GM21723 (cell line): ENCODE results near the gene TLX1.
"Not testable (repeated sequence)": the region's sequence is repeated elsewhere in the genome, so short reads cannot be mapped to it uniquely, and the experiment has no call there.

Experiments used
- ATAC-seq: cut with Tn5 transposase; IDR thresholded peaks from one replicate; pipeline ENCODE4 v1.9.1; 2021; ENCODE audit warnings: mild to moderate bottlenecking, moderate library complexity; ENCODE audit not compliant: unreplicated experiment

The TLX1 gene

GRCh38 chr10:101146392-101147251 lies 15.5 kb downstream of the TLX1 start:
- no peak for ATAC-seq

- no peak for ATAC-seq
These were observed 20.3 kb downstream of the TLX1 start for GRCh38 chr10:101151395-101151794.

GRCh38 chr10:101152316-101152715 lies 21.2 kb downstream of the TLX1 start:
- no peak for ATAC-seq

- ATAC-seq, result not testable (repeated sequence)
These were observed 23.4 kb downstream of the TLX1 start for GRCh38 chr10:101154506-101154905.

- ATAC-seq, result no peak
These were observed 24.8 kb downstream of the TLX1 start for GRCh38 chr10:101155896-101156295.

DNA sequence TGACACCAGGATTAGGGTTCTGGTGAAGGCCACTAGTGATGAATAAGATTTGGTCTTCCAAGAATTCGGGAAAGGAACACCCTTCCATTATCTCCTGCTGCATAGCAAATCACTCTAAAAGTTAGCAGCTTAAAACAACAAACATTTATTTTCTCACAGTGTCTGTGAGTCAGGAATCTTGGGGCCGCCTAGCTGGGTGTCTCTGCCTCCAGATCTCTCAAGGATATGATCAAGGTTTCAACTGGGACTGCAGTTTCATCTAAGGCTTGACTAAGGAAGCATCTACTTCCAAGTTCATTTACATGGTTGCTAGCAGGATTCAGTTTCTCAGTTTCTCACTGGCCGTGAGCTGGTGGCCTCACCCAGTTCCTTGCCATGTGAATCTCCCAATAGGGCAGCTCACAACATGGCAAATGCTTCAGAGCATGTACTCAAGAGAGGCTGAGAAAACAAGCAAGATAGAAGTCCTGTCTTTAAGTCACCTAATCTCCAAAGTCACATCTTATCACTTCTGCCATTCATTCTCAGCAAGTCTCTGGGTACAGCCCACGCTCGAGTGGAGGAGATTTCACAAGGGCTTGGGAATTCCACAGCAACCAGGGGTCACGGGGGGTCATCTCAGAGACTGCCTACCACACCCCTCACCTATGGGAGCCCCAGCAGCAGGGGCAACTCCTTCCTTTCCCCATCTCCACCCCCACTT lies 26.8 kb downstream of the TLX1 start:
- ATAC-seq, result no peak

DNA sequence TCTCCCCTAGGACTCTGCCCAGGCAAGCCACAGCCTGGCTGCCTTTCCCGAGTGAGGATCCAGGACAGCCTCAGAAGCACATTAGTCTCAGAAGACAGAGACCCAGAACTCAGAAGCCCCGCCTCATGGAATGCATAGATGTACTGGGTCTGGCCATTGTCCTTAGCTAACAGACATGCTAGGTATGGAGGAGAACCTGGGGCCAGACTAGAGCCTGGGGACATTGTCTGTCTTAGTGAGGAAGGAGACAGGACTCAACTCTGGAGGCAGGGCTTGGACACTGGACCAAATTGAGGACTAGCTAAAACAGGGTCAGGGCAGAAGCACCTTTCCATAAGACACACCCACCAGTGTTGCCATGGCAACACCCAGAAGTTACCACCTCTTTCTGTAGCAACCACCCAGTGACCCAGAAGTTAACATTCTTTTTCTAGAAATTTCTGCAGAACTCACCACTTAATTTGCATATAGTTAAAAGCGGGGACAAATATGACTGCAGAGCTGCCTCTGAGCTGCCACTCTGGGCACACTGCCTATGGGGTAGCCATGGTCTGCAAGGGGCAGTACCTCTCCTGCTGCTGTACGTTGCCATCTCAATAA lies 27.5 kb downstream of the TLX1 start:
- ATAC-seq, result no peak

- ATAC-seq, result peak; percentile 70
These were observed 30.6 kb downstream of the TLX1 start for GRCh38 chr10:101161494-101162299.

- no peak for ATAC-seq
These were observed 31.6 kb downstream of the TLX1 start for GRCh38 chr10:101162677-101163076.

- ATAC-seq, result no peak
These were observed 32.9 kb downstream of the TLX1 start for GRCh38 chr10:101164020-101164419.

DNA sequence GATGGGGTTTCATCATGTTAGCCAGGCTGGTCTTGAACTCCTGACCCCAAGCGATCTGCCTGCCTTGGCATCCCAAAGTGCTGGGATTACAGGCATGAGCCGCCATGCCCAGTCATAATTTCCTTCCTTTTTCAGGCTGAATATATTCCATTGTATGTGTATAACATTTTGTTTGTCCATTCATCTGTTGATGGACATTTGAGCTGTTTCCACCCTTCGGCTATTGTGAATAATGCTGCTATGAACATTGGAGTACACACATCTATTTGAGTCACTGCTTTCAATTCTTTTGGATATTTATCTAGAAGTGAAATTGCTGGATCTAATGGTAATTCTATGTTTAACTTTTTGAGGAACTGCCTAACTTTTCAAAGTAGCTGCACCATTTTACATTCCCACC lies 34.6 kb downstream of the TLX1 start:
- ATAC-seq, result no peak

- no peak for ATAC-seq
These were observed 35.3 kb downstream of the TLX1 start for GRCh38 chr10:101166430-101166829.

DNA sequence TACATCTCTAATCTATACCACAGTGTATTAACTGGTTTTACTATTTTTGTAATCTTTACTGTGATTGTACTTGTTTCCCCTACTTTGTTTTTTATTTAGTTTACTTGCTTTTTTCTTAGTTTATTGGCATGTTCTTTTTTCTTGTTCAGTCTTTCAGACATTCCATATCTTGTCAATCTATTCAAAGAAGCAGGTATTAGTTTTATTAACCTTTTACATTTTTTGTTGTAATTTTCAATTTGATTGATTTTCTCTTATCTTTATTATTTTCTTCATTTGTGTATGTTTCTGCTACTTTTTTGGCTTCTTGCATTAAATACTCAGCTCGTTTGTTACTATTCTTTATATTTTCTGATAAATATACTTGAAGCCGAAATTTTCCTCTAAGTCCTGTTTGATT lies 41.6 kb downstream of the TLX1 start:
- ATAC-seq, result no peak

- ATAC-seq, result no peak
These were observed 43.2 kb downstream of the TLX1 start for GRCh38 chr10:101174319-101174718.

GRCh38 chr10:101176577-101176976 lies 45.5 kb downstream of the TLX1 start:
- ATAC-seq, result no peak

DNA sequence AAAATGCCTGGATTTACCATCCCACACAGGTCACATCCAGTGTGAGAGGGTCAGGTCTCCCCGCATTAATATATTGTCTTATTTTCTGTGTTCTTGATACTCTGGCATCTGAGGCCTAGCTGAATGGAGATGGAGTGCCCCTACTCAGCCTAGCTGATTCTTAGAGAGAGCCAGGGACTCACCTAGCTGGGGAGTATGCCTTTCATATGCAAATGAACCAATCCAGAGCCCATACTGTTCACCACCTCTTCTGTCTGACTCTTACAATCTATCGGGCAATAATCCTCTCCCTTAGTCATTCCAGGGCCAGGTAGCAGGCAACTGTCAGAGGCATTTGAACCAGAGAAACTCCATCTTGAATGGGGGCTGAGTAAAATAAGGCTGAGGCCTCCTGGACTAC lies 51.8 kb downstream of the TLX1 start:
- no peak for ATAC-seq

DNA sequence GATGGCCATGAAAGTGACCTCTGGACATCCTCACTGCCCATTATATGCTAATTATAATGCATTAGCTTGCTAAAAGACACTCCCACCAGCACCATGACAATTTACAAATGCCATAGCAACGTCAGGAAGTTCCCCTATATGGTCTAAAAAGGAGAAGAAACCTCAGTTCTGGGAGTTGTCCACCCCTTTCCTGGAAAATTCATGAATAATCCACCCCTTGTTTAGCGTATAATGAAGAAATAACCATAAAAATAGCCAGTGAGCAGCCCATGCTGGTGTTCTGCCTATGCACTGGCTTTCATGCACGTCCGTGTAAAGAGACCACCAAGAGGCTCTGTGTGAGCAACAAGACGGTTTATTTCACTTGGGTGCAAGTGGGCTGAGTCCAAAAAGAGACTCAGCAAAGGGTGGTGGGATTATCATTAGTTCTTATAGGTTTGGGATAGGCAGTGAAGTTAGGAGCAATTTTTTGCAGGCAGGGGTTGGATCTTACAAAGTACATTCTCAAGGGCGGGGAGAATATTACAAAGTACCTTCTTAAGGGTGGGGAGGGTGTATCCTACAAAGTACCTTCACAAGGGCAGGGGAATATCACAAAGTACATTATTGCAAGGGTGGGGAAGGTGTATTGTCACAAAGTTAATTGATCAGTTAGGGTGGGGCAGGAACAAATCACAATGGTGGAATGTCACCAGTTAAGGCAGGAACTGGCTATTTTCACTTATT lies 52.5 kb downstream of the TLX1 start:
- ATAC-seq, result no peak
